H1 (cell line): ENCODE measurements around the gene PTGES2. TPM values are rescaled to one million over a fixed set of nuclear protein-coding genes. Genes with fewer than 3 reads are reported as not detected.

Experiments
- CHD7 ChIP-seq: fragments of 300-600 bp; sonication (generic); IDR thresholded peaks from 2 replicates; pipeline ENCODE4 v1.7.1; 2012; ENCODE audit warnings: low read length, moderate library complexity, mild to moderate bottlenecking, inconsistent platforms; ENCODE audit not compliant: insufficient replicate concordance
- polyA plus RNA-seq, 7 experiments: library from polyadenylated mRNA; depleted of rRNA in 3 of 7; stranded (reverse) in 5 of 7; unstranded in 2 of 7; fragments of >200 nt in 5 of 7; fragments of 200-250 nt in 2 of 7; gene quantifications; 1 replicate in 5 of 7; 2 replicates in 1 of 7; 4 replicates in 1 of 7; pipeline versions ENCODE4 v1.2.1 to v1.2.3, GENCODE V29; 2011 to 2013; ENCODE audit warnings: missing spikeins in 2 of 7, mixed read lengths in 2 of 7
- total RNA-seq: library from RNA; stranded (reverse); fragmentation: NEBNext Ultra II Directional; extraction: Animal tissue kit (Norgen Biotek cat#: 25700); gene quantifications from 2 replicates; pipeline ENCODE4 v1.2.1, GENCODE V29; 2021

PTGES2 gene
- total and polyA plus RNA-seq, 2 of the 8 experiments (the other 6 are each of a cell fraction or from before 2014, with no cell fraction given) = 80.7 to 81.2 TPM

DNA sequence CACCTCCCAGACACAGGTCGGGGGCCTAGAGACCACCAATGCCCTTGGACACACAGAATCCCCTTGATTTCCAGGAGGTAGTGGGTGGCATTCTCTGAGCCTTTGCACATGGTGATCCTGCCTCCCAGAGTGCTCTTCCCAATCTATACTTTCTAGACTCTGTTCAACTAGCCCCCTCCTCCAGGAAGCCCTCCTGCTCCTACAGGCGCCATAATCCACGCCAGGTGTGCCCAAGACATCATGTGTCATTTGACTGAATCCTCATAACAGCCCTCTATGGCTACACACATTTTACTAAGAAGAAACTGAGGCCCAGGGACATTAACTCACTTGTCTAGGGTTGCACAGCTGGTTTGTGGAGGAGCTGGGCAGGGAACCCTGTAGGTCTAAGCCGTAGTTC is 39.7 kb upstream of the PTGES2 start (continued):
- TF ChIP-seq CHD7 = no peak
- TF ChIP-seq, all 59 proteins: peak for 0
